NT2/D1 (cell line): Measurements from ENCODE around the gene TMEM254.

ENCODE experiments used
- DNase-seq: peaks from one replicate; pipeline ENCODE4 v3.0.0-alpha.2; 2011; ENCODE audit warnings: low read depth, low spot score
- H3K27me3 ChIP-seq: 2 replicates; pipeline ENCODE4 v1.6.0; 2011; ENCODE audit warnings: mild to moderate bottlenecking; ENCODE audit not compliant: insufficient read length, insufficient read depth
- H3K36me3 ChIP-seq: 2 replicates; pipeline ENCODE4 v1.6.1; 2011; ENCODE audit warnings: mild to moderate bottlenecking, low read length, mixed read lengths; ENCODE audit not compliant: insufficient read depth, insufficient read length
- H3K4me1 ChIP-seq: 2 replicates; pipeline ENCODE4 v1.5.1; 2011; ENCODE audit not compliant: insufficient read depth, insufficient read length
- H3K4me3 ChIP-seq: 2 replicates; pipeline ENCODE4 v1.5.1; 2011; ENCODE audit warnings: low read depth; ENCODE audit not compliant: insufficient read length
- H3K9ac ChIP-seq: 2 replicates; pipeline ENCODE4 v1.6.0; 2011; ENCODE audit warnings: low read depth; ENCODE audit not compliant: insufficient read length
- H3K9me3 ChIP-seq: 2 replicates; pipeline ENCODE4 v1.5.1; 2011; ENCODE audit warnings: mild to moderate bottlenecking, low read length; ENCODE audit not compliant: insufficient read depth
- SUZ12 ChIP-seq: IDR thresholded peaks from 2 replicates; pipeline ENCODE4 v1.6.1; 2011; ENCODE audit not compliant: insufficient read length, insufficient read depth; ENCODE audit errors: extremely low read depth
- YY1 ChIP-seq: IDR thresholded peaks from 2 replicates; pipeline ENCODE4 v1.6.1; 2011; ENCODE audit not compliant: insufficient read length, insufficient read depth
- ZNF274 ChIP-seq: IDR thresholded peaks from 2 replicates; pipeline ENCODE4 v1.6.1; 2011; ENCODE audit warnings: mild to moderate bottlenecking, low read depth, low read length

Gene TMEM254

DNA sequence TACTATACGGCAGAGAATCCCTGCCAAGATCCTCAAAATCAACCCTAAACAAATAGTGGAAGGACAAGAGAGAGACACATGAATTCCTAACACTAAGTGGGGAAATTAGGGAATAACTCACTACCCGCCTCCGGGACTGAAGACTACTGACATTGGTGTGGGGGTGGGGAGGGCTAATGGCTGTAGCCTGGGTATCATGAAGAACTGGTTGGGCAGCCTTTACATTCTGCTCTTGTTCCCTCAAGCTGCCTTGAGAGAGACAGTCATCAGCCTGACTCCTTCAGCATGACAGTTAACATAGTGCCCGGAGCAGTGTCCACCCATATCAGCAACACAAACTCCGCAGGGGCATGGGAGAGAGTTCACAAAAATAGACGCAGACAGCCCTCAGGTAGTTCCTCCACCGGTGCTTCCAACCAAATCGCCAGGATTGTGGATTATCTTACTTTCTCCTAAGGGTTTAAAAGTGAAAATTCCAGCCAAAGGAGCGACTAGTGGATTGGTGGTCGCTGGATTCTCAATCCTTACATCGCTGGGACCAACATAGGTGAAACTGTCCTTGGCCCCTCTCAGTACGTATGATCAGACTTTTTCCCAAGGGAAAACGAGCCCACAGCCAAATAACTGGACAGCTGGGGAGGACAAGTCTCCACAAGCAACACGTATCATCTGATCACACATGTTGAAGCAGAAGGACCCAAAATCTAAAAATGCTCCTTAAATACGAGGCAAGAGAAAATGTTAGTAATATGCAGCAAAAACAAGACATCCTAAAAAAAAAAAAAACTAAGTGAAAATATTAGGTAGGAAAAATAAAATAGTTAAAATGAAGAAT is 22.6 kb downstream of the TMEM254 start:
- Histone ChIP-seq H3K9me3 (no peaks in the 10 kb centered on the region), H3K9ac (no peak overlapping the region), H3K36me3 (no peaks in the 10 kb centered on the region), H3K4me3 (no peak overlapping the region), H3K4me1 (peaks cover 3% of the 10 kb centered on the region), H3K27me3 (no peaks in the 10 kb centered on the region)
- TF ChIP-seq ZNF274: no peak
- no peak for DNase-seq

DNA sequence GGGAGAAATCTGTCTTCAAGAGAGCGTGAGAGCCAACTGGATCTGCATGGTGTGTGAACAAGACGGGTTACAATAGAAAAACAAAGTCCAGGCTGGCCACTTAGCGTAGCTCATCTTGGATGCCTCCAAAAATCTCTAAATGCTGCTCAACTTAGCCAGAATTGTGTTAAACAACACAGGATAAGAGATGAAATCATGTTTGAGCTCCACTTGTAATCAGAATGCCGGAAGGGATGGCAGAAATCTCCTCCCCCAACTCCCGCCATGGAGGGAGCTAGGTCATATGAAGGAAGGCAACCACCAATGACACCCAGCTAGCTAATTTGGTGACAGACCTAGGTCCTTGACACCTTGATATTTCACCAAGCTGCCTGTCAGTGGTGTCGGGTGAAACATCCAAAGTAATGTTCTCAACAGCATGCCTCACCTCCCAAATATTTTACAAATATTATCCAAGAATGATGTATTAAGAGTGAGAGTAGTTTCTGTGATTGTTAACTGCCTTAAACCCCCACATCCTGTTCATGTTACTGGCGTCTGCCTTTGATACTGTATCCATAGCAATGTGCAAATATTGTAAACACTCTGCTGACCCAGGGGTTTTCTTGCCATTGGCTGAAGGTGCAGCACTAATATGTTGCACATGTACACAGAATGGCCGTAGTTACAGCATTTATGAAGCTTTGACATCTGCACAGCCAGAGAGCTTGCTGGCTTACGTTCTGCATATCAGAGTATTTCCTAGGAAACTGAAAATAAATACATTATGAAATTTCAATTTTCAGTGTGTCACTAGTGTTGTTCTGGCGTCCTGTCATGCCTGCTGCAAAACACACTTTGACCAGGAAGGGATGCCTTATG is 25.8 kb downstream of the TMEM254 start:
- no peak for DNase-seq
- no peak for TF ChIP-seq ZNF274
- no peak for TF ChIP-seq YY1
- no peak for TF ChIP-seq SUZ12
- Histone ChIP-seq H3K9ac (no peak overlapping the region), H3K4me1 (peaks cover 3% of the 10 kb centered on the region), H3K27me3 (no peaks in the 10 kb centered on the region), H3K36me3 (no peaks in the 10 kb centered on the region), H3K4me3 (no peak overlapping the region), H3K9me3 (peaks cover 14% of the 10 kb centered on the region; the same call in 1 of the 2 replicates)

DNA sequence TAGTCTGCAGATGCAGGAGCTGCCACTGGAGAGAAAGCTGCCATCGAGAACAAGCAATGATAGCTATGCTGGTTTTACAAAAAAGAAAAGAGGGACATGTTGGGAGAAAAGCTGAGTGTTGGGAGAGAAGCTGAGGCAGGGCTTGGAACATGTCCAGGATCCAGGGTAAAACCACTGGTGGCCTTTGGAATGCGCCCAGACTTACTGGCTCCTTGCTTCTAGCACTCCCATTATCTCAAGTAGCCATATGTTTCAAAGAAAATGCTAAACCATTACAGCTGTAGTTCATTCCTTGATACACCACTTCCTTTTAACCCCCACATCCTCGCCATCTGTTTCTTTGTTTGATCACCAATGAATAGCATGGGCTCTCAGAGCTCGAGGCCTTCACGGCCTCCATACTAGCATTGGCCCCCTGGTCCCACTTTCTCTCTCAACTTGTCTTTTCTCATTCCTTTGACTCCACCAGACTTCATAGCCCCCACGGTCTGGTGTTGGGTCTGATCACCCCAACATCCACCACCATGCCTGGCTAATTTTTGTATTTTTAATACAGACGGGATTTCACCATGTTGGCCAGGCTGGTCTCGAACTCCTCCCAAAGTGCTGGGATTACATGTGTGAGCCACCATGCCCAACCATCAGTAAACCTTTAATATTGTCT is 30.2 kb downstream of the TMEM254 start:
- DNase-seq: no peak
- Histone ChIP-seq H3K9me3 (peaks cover 17% of the 10 kb centered on the region; the same call in 1 of the 2 replicates), H3K9ac (no peak overlapping the region), H3K4me3 (no peak overlapping the region), H3K36me3 (no peaks in the 10 kb centered on the region), H3K4me1 (no peaks in the 10 kb centered on the region), H3K27me3 (no peaks in the 10 kb centered on the region)
- TF ChIP-seq ZNF274 (no peak), YY1 (no peak), SUZ12 (no peak)

DNA sequence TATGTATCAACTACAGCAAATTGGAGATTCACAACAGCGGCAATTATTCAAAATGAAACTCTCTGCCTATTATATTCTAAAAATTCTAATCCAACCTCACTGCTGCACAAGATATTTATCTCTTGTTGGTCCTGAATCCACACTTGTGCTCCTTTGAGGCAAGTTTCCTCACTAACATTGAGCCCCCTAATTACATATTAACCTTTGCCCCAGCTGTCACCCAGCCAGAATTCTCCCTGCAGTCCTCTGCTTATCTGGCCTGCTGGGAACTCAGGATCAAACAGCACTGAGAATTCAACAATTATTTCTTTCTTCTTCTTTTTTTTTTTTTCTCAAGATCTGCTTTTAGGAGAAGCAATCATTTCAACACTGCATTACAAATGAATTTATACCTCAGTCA is 32.5 kb downstream of the TMEM254 start:
- TF ChIP-seq YY1 (no peak), SUZ12 (no peak), ZNF274 (no peak)
- no peaks in the 10 kb centered on the region for H3K4me1 ChIP-seq
- no peak overlapping the region for H3K9ac ChIP-seq
- peaks cover 17% of the 10 kb centered on the region; the same call in 1 of the 2 replicates for H3K9me3 ChIP-seq
- H3K27me3 ChIP-seq: no peaks in the 10 kb centered on the region
- H3K36me3 ChIP-seq: no peaks in the 10 kb centered on the region
- H3K4me3 ChIP-seq: no peak overlapping the region
- no peak for DNase-seq

DNA sequence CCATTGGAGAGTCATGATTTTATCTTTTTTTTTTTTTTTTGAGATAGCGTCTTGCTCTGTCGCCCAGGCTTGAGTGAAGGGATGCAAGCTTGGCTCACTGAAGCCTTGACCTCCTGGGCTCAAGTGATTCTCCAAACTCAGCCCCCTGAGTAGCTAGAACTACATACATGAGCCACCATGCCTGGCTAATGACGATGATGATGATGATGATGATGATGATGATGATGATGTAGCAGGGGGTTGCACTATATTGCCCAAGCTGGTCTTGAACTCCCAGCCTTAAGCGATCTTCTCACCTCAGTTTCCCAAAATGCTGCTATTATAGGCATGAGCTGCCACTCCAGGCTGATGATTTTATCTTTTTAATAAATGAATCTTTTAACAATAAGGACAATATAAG is 40.2 kb downstream of the TMEM254 start:
- TF ChIP-seq SUZ12: no peak
- TF ChIP-seq YY1: no peak
- no peak for TF ChIP-seq ZNF274
- Histone ChIP-seq H3K27me3 (no peaks in the 10 kb centered on the region), H3K9me3 (no peaks in the 10 kb centered on the region), H3K4me3 (no peak overlapping the region), H3K36me3 (no peaks in the 10 kb centered on the region), H3K9ac (no peak overlapping the region), H3K4me1 (no peaks in the 10 kb centered on the region)
- DNase-seq: no peak

DNA sequence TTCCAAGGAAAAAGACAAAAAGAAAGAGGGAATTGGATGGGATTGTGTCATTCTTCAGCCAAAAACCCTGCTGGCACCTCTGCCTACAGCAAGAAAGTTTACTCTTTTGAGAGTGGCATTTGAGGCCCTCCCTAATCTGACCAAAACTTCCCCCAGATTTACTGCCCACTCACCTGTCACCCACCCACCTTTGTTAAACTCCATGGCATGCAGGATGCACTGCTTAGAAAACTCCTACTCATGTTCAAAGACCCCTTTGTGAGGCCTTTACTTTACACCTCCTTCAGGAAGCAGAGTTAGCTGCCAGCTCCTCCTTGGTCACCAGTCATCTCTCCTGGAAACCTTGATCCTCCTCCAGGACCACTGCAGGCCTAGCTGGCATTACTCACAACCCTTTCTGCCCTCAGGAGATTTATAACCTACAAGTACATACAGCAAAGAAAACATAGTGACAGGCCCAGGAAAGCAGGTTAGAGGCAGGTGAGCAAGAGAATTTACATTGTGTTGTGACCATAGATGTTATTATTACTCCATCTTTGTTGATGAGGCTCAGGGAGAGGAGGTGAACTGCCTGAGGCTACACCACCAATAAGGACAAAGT is 43.7 kb downstream of the TMEM254 start:
- Histone ChIP-seq H3K9me3 (no peaks in the 10 kb centered on the region), H3K9ac (no peak overlapping the region), H3K4me1 (no peaks in the 10 kb centered on the region), H3K4me3 (no peak overlapping the region), H3K27me3 (no peaks in the 10 kb centered on the region), H3K36me3 (no peaks in the 10 kb centered on the region)
- TF ChIP-seq ZNF274 (no peak), YY1 (no peak), SUZ12 (no peak)
- DNase-seq: no peak
